GM12878 (cell line): ENCODE results near the gene GRAMD1A. TPM values are rescaled to one million over a fixed set of nuclear protein-coding genes. Genes with fewer than 3 reads are reported as not detected.

Experiments
- ATAC-seq: fragments of 200-7000 bp; cut with Tn5 transposase; 3 replicates; pipeline ENCODE4 v1.9.1; 2020; ENCODE audit warnings: mild to moderate bottlenecking, moderate library complexity
- BruUV-seq: library from RNA; stranded (reverse); fragments of 400-500 nt; replicated peaks from 2 replicates; lab custom pipeline; 2021; lab: Mats Ljungman, UMichigan
- CTCF ChIA-PET: fragments of 300-600 bp; sonication (Branson Sonifier 250); formaldehyde crosslinking; extraction: SDS; loops from one replicate; lab custom pipeline; 2021; ENCODE audit warnings: inconsistent platforms; lab: Yijun Ruan, JAX
- POLR2A ChIA-PET: fragments of 350-600 bp; formaldehyde crosslinking; extraction: SDS; loops from one replicate; lab custom pipeline; 2021; ENCODE audit warnings: inconsistent platforms; lab: Charles Lee
- RAD21 ChIA-PET: fragments of 300-600 bp; sonication (Branson Sonifier 250); formaldehyde crosslinking; loops from one replicate; lab custom pipeline; 2023; ENCODE audit warnings: antibody characterized with exemption; ENCODE audit not compliant: unreplicated experiment; lab: Charles Lee
- SMC1A ChIA-PET: fragments of 300-600 bp; sonication (Branson Sonifier 250); formaldehyde crosslinking; loops from one replicate; lab custom pipeline; 2023; ENCODE audit not compliant: unreplicated experiment, uncharacterized antibody; lab: Charles Lee
- DNase-seq: peaks from one replicate; pipeline ENCODE4 v3.0.0-alpha.2; 2011; ENCODE audit warnings: low read depth, low spot score
- FAIRE-seq: peaks from 3 replicates; lab custom pipeline; 2011; peaks lifted over from hg19 to GRCh38; lab: Jason Lieb, UNC
- H2AFZ ChIP-seq: 2 replicates; pipeline ENCODE4 v1.6.0; 2011; ENCODE audit warnings: low read depth, low read length, control low read depth; ENCODE audit not compliant: control insufficient read depth
- H3K27ac ChIP-seq: 2 replicates; pipeline ENCODE4 v1.5.1; 2011; ENCODE audit warnings: control low read depth; ENCODE audit not compliant: control insufficient read depth, insufficient read depth
- H3K27me3 ChIP-seq, 2 experiments: replicated peaks in 1 of 2; 2 replicates each; pipeline versions ENCODE4 v1.6.0 to v1.6.1; 2011; ENCODE audit warnings: low read length in 1 of 2; ENCODE audit not compliant: control insufficient read depth in 2 of 2, insufficient read depth in 2 of 2
- H3K36me3 ChIP-seq, 2 experiments: 2 replicates each; pipeline ENCODE4 v1.5.1; 2011; ENCODE audit warnings: low read length in 1 of 2; ENCODE audit not compliant: control insufficient read depth in 2 of 2, insufficient read depth in 2 of 2
- H3K4me1 ChIP-seq: 2 replicates; pipeline ENCODE4 v1.6.1; 2011; ENCODE audit warnings: mild to moderate bottlenecking, low read length, moderate library complexity, mixed read lengths; ENCODE audit not compliant: control insufficient read depth, insufficient read depth
- H3K4me2 ChIP-seq: 2 replicates; pipeline ENCODE4 v1.6.0; 2011; ENCODE audit warnings: control low read depth; ENCODE audit not compliant: control insufficient read depth, insufficient read depth
- H3K4me3 ChIP-seq: fragments of 200-600 bp; sonication (generic); 2 replicates; pipeline ENCODE4 v1.5.1; 2016
- H3K79me2 ChIP-seq: 2 replicates; pipeline ENCODE4 v1.6.0; 2011; ENCODE audit warnings: low read length; ENCODE audit not compliant: control insufficient read depth, insufficient read depth
- H3K9ac ChIP-seq: 2 replicates; pipeline ENCODE4 v1.8.0; 2011; ENCODE audit warnings: low read length, control low read depth, mixed read lengths; ENCODE audit not compliant: control insufficient read depth, insufficient read depth
- H3K9me3 ChIP-seq: replicated peaks from 3 replicates; pipeline ENCODE4 v1.5.1; 2011; ENCODE audit warnings: mild to moderate bottlenecking, low read length; ENCODE audit not compliant: control insufficient read depth, insufficient read depth
- H4K20me1 ChIP-seq: 2 replicates; pipeline ENCODE4 v1.6.0; 2011; ENCODE audit not compliant: control insufficient read depth, insufficient read depth
- BCLAF1 ChIP-seq: fragments of 450-650 bp; IDR thresholded peaks from 2 replicates; pipeline ENCODE4 v1.6.1; 2017; ENCODE audit warnings: antibody characterized with exemption, mild to moderate bottlenecking, moderate library complexity
- FOXK2 ChIP-seq: fragments of 450-650 bp; IDR thresholded peaks from 2 replicates; pipeline ENCODE4 v1.6.1; 2017; ENCODE audit warnings: mild to moderate bottlenecking, moderate library complexity
- NFYB ChIP-seq: IDR thresholded peaks from 2 replicates; pipeline ENCODE4 v1.6.1; 2011; ENCODE audit warnings: low read depth, mild to moderate bottlenecking, low read length, improper control_type of control experiment, moderate library complexity; ENCODE audit not compliant: insufficient read depth
- NKRF ChIP-seq: fragments of 450-650 bp; conservative IDR thresholded peaks from 2 replicates; pipeline ENCODE4 v1.6.1; 2017; ENCODE audit warnings: mild to moderate bottlenecking, moderate library complexity
- SPI1 ChIP-seq: IDR thresholded peaks from 2 replicates; pipeline ENCODE4 v1.6.1; 2011; ENCODE audit warnings: low read depth, mild to moderate bottlenecking, low read length, moderate library complexity, borderline replicate concordance; ENCODE audit not compliant: insufficient read depth
- SUZ12 ChIP-seq: fragments of 200-600 bp; sonication (generic); IDR thresholded peaks from one replicate; pipeline ENCODE4 v1.6.1; 2018; ENCODE audit warnings: antibody characterized with exemption, mild to moderate bottlenecking; ENCODE audit not compliant: unreplicated experiment
- ZBTB4 ChIP-seq: fragments of 450-650 bp; formaldehyde crosslinking; IDR thresholded peaks from 2 replicates; pipeline ENCODE4 v1.4.0; 2022; ENCODE audit warnings: mild to moderate bottlenecking, moderate library complexity
- WGBS: methylation state at CpG from one replicate; pipeline ENCODE4 v1.1.6; 2016; ENCODE audit warnings: low lambda C conversion rate; ENCODE audit not compliant: insufficient replicate concordance, insufficient coverage; ENCODE audit errors: missing lambda C conversion rate; 5-methylcytosine and 5-hydroxymethylcytosine counted together
- in situ Hi-C: fragments of 300-500 bp; cut with MboI; formaldehyde crosslinking; loops from 9 replicates; pipeline ENCODE4 v1.14.3; 2018; ENCODE audit warnings: mixed read lengths
- intact Hi-C: fragments of 100-400 bp; cut with micrococcal nuclease; formaldehyde crosslinking; loops from one replicate; pipeline ENCODE4 v1.14.2; 2022; ENCODE audit not compliant: unreplicated experiment
- polyA plus RNA-seq, 11 experiments: library from polyadenylated mRNA; depleted of rRNA in 4 of 11; unstranded in 6 of 11; stranded (reverse) in 5 of 11; fragments of >200 nt; fragmentation: Nextera tagmentation in 4 of 11; fragmentation: Illumina TruSeq in 1 of 11; extraction: Ambion mirVana in 4 of 11; extraction: Trizol in 1 of 11; gene quantifications; 1 replicate in 1 of 11; 2 replicates in 10 of 11; pipeline versions ENCODE4 v1.2.1 to v1.2.3, GENCODE V29; 2011 to 2016; ENCODE audit warnings: inconsistent platforms in 2 of 11, missing spikeins in 2 of 11, low read depth in 1 of 11
- total RNA-seq, 4 experiments: library from RNA; depleted of rRNA in 3 of 4; stranded (reverse); fragments of >200 nt in 3 of 4; fragmentation: Illumina TruSeq in 1 of 4; extraction: Trizol in 1 of 4; gene quantifications; 2 replicates each; pipeline versions ENCODE4 v1.2.1 to v1.2.3, GENCODE V29; 2013 to 2021

GRAMD1A gene
- total and polyA plus RNA-seq, 10 of the 15 experiments (the other 5 are each of a cell fraction or from before 2014, with no cell fraction given), result 0.79 to 73.6 (median 35.3) TPM

GRCh38 chr19:34967551-34967950, 32.6 kb upstream of the GRAMD1A start:
- POLR2A ChIA-PET, result interaction anchor here (0.6 to 1.8 kb wide), 2 partner anchors 21 to 349 kb away, joined by 3 to 5 read pairs; no protein-coding TSS in a partner anchor
- in situ Hi-C loops (loop anchor here (25.0 kb wide), 1 partner anchor 1395 kb away; no protein-coding TSS in a partner anchor), intact Hi-C loops (no loop called here)
- H3K36me3 ChIP-seq, result no peaks in the 10 kb centered on the region
- DNase-seq, result no peak
- no TSS peak for BruUV-seq
- TF ChIP-seq NKRF (no peak), SPI1 (no peak)
- no peaks in the 10 kb centered on the region for H4K20me1 ChIP-seq
- no peaks in the 10 kb centered on the region for H3K4me1 ChIP-seq
- ATAC-seq, result no peak
- H3K9me3 ChIP-seq, result peaks cover 4% of the 10 kb centered on the region; the same call in 1 of the 3 replicates
- no peak overlapping the region for H3K4me3 ChIP-seq
- no peak overlapping the region for H3K4me2 ChIP-seq
- RAD21 ChIA-PET, result interaction anchor here (1.9 kb wide), 1 partner anchor 22 kb away, joined by 7 read pairs; no protein-coding TSS in a partner anchor
- no peak overlapping the region for H3K27ac ChIP-seq
- no peak overlapping the region for H2AFZ ChIP-seq
- WGBS, result 29% methylated on average over 6 of the region's 6 CpGs
- peaks cover 5% of the 10 kb centered on the region for H3K79me2 ChIP-seq
- CTCF ChIA-PET, result interaction anchor here (1.0 to 1.2 kb wide), 3 partner anchors 22 to 77 kb away, joined by 3 to 4 read pairs (median 3); no protein-coding TSS in a partner anchor
- no peaks in the 10 kb centered on the region for H3K27me3 ChIP-seq
- SMC1A ChIA-PET, result interaction anchor here (0.9 kb wide), 1 partner anchor 11 kb away, joined by 3 read pairs; no protein-coding TSS in a partner anchor
- no peak overlapping the region for H3K9ac ChIP-seq
- no peak for FAIRE-seq

- ATAC-seq, result no peak
- POLR2A ChIA-PET, result no interaction called here
- no peak for TF ChIP-seq SUZ12
- TF ChIP-seq FOXK2, result no peak
- TF ChIP-seq BCLAF1, result no peak
- no peak for TF ChIP-seq NFYB
- no peak for TF ChIP-seq ZBTB4 (CRISPR knock-in tag)
These were observed 30.4 kb upstream of the GRAMD1A start for GRCh38 chr19:34969721-34970120.

More at GRCh38 chr19:34969721-34970120, 30.4 kb upstream of the GRAMD1A start:
- no peak for DNase-seq
- CTCF ChIA-PET, result no interaction called here
- SMC1A ChIA-PET, result no interaction called here
- Histone ChIP-seq H3K9ac (no peak overlapping the region), H3K27ac (no peak overlapping the region), H3K4me3 (no peak overlapping the region), H3K27me3 (no peaks in the 10 kb centered on the region), H3K36me3 (no peaks in the 10 kb centered on the region), H3K4me1 (peaks cover 8% of the 10 kb centered on the region), H2AFZ (no peak overlapping the region), H4K20me1 (no peaks in the 10 kb centered on the region), H3K9me3 (peaks cover 4% of the 10 kb centered on the region; the same call in 1 of the 3 replicates), H3K79me2 (no peaks in the 10 kb centered on the region), H3K4me2 (no peak overlapping the region)
- 59% methylated on average over 6 of the region's 6 CpGs for WGBS
- in situ Hi-C loops (loop anchor here (25.0 kb wide), 1 partner anchor 1393 kb away; no protein-coding TSS in a partner anchor), intact Hi-C loops (loop anchor here (10.0 kb wide), 1 partner anchor 165 kb away; the partner anchor contains the start of genes FXYD1 and LGI4)
- RAD21 ChIA-PET, result no interaction called here
- no TSS peak for BruUV-seq
- FAIRE-seq, result no peak
